IgD-negative memory B cell (primary cell): Measurements from ENCODE around the gene DGKZ. TPM values are rescaled to one million over a fixed set of nuclear protein-coding genes. Genes with fewer than 3 reads are reported as not detected.
A peak's percentile ranks its signal among the peaks of the same experiment; 100 is the strongest.

ENCODE experiments used
- H3K27ac Mint-ChIP-seq, 3 donors: one replicate each; pipeline ENCODE4 v1.8.0; 2020 to 2022; ENCODE audit warnings: mild to moderate bottlenecking in 3 of 3, mixed read lengths in 3 of 3, moderate library complexity in 1 of 3
- H3K27me3 Mint-ChIP-seq: one replicate; pipeline ENCODE4 v1.8.0; 2021; ENCODE audit warnings: mixed read lengths
- H3K36me3 Mint-ChIP-seq: one replicate; pipeline ENCODE4 v1.8.0; 2020; ENCODE audit warnings: mild to moderate bottlenecking, mixed read lengths
- H3K4me1 Mint-ChIP-seq, 3 donors: one replicate each; pipeline ENCODE4 v1.8.0; 2020 to 2022; ENCODE audit warnings: mixed read lengths in 3 of 3, mild to moderate bottlenecking in 1 of 3
- H3K4me3 Mint-ChIP-seq, 4 donors: one replicate each; pipeline ENCODE4 v1.8.0; 2020 to 2022; ENCODE audit warnings: mild to moderate bottlenecking in 4 of 4, mixed read lengths in 4 of 4, moderate library complexity in 3 of 4
- H3K9me3 Mint-ChIP-seq, 3 donors: one replicate each; pipeline ENCODE4 v1.8.0; 2020 to 2021; ENCODE audit warnings: mixed read lengths in 3 of 3, mild to moderate bottlenecking in 1 of 3
- polyA plus RNA-seq: library from polyadenylated mRNA; unstranded; fragments of 300-500 nt; fragmentation: Illumina TruSeq; gene quantifications from one replicate; pipeline ENCODE4 v1.2.3, GENCODE V29; 2021

The DGKZ gene
- polyA plus RNA-seq, 1 donor from 2014 or later = 9.0 TPM

DNA sequence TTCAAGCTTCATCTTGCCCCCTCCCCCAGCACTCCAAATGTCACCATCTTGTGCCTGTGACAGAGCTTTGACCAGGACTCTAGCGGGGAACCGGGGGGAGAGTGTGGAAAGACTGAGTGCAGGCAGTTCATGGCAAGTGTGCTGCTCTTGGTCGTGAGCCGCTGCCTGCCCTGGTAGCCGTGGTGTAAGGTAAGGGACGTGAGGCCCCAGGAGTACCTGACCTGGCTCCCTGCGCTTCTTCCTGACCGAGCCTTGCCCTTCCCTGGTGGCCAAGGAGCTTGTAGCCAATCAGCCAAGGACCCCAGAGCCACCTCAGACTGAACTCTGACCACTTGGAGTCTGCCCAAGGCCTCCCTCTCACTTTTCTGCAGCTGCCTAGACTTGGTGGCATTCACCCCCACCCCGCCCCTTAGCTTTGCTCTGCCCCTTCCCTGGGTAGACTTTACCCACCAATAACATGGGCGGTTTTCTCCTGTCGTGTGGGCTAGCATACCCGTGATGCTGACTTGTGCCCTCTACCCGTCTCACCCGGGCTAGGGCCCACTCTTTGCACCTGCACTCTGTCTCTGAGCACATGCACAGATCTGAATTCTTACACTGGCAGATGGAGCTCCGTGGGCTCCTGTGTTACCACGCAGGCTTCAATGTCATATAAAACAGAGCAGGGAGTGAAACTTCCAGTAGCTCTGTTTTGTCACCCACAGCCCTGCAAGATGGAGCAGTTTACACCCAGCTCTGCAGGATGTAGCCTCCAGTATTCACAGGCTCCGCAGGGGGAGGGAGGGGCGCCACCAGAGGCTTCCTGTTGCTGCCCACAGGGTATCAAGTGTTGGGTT is 1.5 kb downstream of the DGKZ start:
- no peaks in the 10 kb centered on the region for H3K9me3 Mint-ChIP-seq
- H3K4me3 Mint-ChIP-seq = peak overlapping the region; percentile 84 to 94 (median 90)
- peak overlapping the region; percentile 38 to 81 (median 73) for H3K27ac Mint-ChIP-seq
- H3K27me3 Mint-ChIP-seq = peaks cover 6% of the 10 kb centered on the region
- H3K4me1 Mint-ChIP-seq = peaks cover 31 to 44% (median 38%) of the 10 kb centered on the region in 3 donors
- no peaks in the 10 kb centered on the region for H3K36me3 Mint-ChIP-seq

- Mint-ChIP-seq H3K4me1 (peaks cover 24 to 35% (median 34%) of the 10 kb centered on the region in 3 donors), H3K4me3 (peak overlapping the region in 1 of 4 donors; percentile 34), H3K27me3 (no peaks in the 10 kb centered on the region), H3K36me3 (no peaks in the 10 kb centered on the region), H3K27ac (peak overlapping the region in 1 of 3 donors; percentile 68), H3K9me3 (no peaks in the 10 kb centered on the region)
Measured at GRCh38 chr11:46350695-46351094, 3.4 kb downstream of the DGKZ start.

DNA sequence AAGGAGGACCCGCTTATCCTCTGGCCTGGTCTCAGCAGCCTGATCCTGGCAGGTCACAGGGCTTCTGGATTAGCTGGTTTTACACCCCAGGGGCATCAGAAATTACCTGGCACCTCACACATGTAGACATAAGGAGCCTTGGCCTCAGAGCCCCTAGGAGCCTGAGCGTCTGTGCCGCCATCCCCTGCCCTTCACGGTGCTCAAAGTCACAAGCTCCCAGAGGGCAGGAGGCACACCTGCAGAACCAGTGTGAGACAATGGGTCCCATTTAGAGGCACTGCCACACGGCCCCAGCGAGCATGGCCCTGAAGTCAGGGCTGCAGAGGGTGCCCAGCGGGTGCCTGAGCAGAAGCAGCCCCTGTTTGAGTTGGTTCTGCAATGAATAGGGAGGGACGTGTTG is 3.9 kb downstream of the DGKZ start:
- H3K4me1 Mint-ChIP-seq = peaks cover 24 to 31% (median 30%) of the 10 kb centered on the region in 3 donors
- peak overlapping the region in 1 of 4 donors; percentile 59 for H3K4me3 Mint-ChIP-seq
- H3K9me3 Mint-ChIP-seq = no peaks in the 10 kb centered on the region
- H3K36me3 Mint-ChIP-seq = no peaks in the 10 kb centered on the region
- H3K27ac Mint-ChIP-seq = peak overlapping the region; percentile 13 to 68 (median 57)
- no peaks in the 10 kb centered on the region for H3K27me3 Mint-ChIP-seq

DNA sequence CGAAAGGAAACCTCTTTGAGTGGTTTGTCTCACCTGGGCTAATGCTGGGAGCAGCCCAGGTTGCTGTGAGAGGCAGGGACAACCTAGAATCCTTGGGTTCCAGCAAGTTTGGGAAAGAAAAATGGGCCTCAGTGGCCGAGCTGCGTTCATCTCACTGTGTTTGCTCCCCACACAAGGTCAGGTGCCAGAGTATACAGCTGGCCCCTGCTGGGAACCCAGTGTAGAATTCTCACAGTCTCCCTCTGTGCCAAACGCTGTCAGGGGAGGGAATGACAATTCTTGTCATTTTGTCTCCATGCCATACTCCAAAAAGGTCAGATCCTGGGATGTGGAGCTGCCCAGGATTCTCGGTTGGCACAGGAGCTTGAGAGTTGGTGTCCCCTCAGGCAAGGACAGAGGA is 4.3 kb downstream of the DGKZ start:
- H3K27ac Mint-ChIP-seq = peak overlapping the region in 1 of 3 donors; percentile 57
- H3K4me3 Mint-ChIP-seq = no peak overlapping the region
- H3K9me3 Mint-ChIP-seq = no peaks in the 10 kb centered on the region
- peaks cover 22 to 26% (median 26%) of the 10 kb centered on the region in 3 donors for H3K4me1 Mint-ChIP-seq
- no peaks in the 10 kb centered on the region for H3K36me3 Mint-ChIP-seq
- H3K27me3 Mint-ChIP-seq = no peaks in the 10 kb centered on the region

- no peaks in the 10 kb centered on the region for H3K36me3 Mint-ChIP-seq
- H3K9me3 Mint-ChIP-seq = no peaks in the 10 kb centered on the region
- peaks cover 21 to 24% (median 22%) of the 10 kb centered on the region in 3 donors for H3K4me1 Mint-ChIP-seq
- no peaks in the 10 kb centered on the region for H3K27me3 Mint-ChIP-seq
- peak overlapping the region in 1 of 3 donors; percentile 57 for H3K27ac Mint-ChIP-seq
- H3K4me3 Mint-ChIP-seq = peak overlapping the region in 2 of 4 donors; percentile 41 to 73
Measured at GRCh38 chr11:46352063-46352841, 5.0 kb downstream of the DGKZ start.

GRCh38 chr11:46353698-46354097 is 6.4 kb downstream of the DGKZ start:
- no peaks in the 10 kb centered on the region for H3K27me3 Mint-ChIP-seq
- H3K4me1 Mint-ChIP-seq = peaks cover 18 to 25% (median 19%) of the 10 kb centered on the region in 3 donors
- H3K27ac Mint-ChIP-seq = peak overlapping the region in 2 of 3 donors; percentile 50 to 53
- H3K9me3 Mint-ChIP-seq = no peaks in the 10 kb centered on the region
- no peak overlapping the region for H3K4me3 Mint-ChIP-seq
- no peaks in the 10 kb centered on the region for H3K36me3 Mint-ChIP-seq

GRCh38 chr11:46356924-46357482 is 9.7 kb downstream of the DGKZ start:
- H3K4me1 Mint-ChIP-seq = peaks cover 12 to 21% (median 16%) of the 10 kb centered on the region in 3 donors
- no peak overlapping the region for H3K4me3 Mint-ChIP-seq
- no peaks in the 10 kb centered on the region for H3K9me3 Mint-ChIP-seq
- no peaks in the 10 kb centered on the region for H3K27me3 Mint-ChIP-seq
- peak overlapping the region in 1 of 3 donors; percentile 50 for H3K27ac Mint-ChIP-seq
- H3K36me3 Mint-ChIP-seq = no peaks in the 10 kb centered on the region

- H3K4me3 Mint-ChIP-seq = peak overlapping the region in 1 of 4 donors; percentile 76
Measured at GRCh38 chr11:46357483-46357936, 10.2 kb downstream of the DGKZ start.

DNA sequence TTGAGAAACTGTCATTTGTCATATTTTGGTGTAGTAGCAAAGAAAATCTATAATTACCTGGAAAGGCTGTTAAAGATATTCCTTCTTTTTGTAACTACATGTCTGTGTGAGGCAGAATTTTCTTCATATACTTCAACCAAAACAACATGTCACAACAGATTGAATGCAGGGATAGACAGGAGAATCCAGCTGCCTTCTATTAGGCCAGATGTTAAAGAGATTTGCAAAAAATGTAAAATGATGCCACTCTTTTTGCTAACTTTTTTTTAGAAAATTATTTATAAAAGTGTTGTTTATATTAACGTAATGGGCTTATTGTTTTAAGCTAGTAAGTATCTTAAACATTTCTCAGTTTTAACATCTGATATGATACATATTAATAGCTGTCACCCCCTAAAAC is 12.7 kb downstream of the DGKZ start:
- Mint-ChIP-seq H3K4me1 (peaks cover 10 to 18% (median 11%) of the 10 kb centered on the region in 3 donors), H3K27me3 (no peaks in the 10 kb centered on the region), H3K27ac (no peak overlapping the region), H3K9me3 (no peaks in the 10 kb centered on the region), H3K36me3 (no peaks in the 10 kb centered on the region), H3K4me3 (peak overlapping the region in 1 of 4 donors; percentile 32)

More at GRCh38 chr11:46357483-46357936, 10.2 kb downstream of the DGKZ start:
- Mint-ChIP-seq H3K27me3 (no peaks in the 10 kb centered on the region), H3K36me3 (no peaks in the 10 kb centered on the region), H3K27ac (peak overlapping the region in 1 of 3 donors; percentile 23), H3K9me3 (no peaks in the 10 kb centered on the region), H3K4me1 (peaks cover 14 to 21% (median 19%) of the 10 kb centered on the region in 3 donors)

DNA sequence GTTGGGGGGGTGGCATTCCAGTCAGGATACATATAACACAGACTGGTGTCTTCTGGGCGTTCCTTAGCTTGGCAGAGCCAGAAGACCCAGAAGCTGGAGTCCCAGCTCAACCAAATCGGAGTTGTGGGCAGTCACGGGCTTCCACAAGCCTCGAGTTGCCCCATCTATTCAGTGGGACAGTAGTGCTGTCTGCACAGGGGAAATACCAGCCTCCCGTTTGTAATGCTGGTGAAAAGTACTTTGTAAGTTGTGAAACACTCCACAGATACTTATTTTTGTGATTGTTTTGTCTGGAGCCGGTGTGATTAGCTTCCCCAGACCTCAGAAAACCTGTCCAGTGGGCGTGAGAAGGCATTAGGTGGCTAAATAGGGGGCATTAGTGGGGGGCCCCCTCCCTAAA is 13.6 kb downstream of the DGKZ start:
- Mint-ChIP-seq H3K9me3 (no peaks in the 10 kb centered on the region), H3K4me1 (peaks cover 10 to 18% (median 11%) of the 10 kb centered on the region in 3 donors), H3K4me3 (peak overlapping the region; percentile 77 to 92 (median 84)), H3K36me3 (no peaks in the 10 kb centered on the region), H3K27me3 (no peaks in the 10 kb centered on the region), H3K27ac (peak overlapping the region in 2 of 3 donors; percentile 16 to 86)

GRCh38 chr11:46361283-46362155 is 14.3 kb downstream of the DGKZ start:
- Mint-ChIP-seq H3K36me3 (no peaks in the 10 kb centered on the region), H3K9me3 (no peaks in the 10 kb centered on the region), H3K27ac (peak overlapping the region in 2 of 3 donors; percentile 16 to 86), H3K4me3 (peak overlapping the region; percentile 77 to 92 (median 84)), H3K27me3 (no peaks in the 10 kb centered on the region), H3K4me1 (peaks cover 10 to 16% (median 11%) of the 10 kb centered on the region in 3 donors)

GRCh38 chr11:46362156-46363030 is 15.1 kb downstream of the DGKZ start:
- peaks cover 11 to 13% (median 12%) of the 10 kb centered on the region in 3 donors for H3K4me1 Mint-ChIP-seq

DNA sequence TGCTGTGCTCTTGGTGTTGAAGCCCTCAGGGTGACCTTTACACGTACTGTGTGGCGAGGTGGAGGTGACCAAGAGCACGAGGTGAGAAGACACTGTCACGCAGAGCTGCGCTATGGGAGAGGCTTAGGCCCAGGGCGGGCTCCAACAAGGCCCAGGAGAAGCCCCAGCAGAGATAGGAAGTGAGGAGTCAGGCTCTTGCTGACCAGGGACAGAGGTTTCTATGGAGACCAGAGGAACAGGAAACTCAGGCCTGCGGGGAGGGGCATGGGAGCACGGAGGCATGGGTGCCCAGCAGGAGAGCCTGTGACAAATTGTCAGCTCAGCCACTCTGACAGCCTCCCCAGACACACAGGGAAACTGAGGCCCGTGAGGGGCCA is 15.8 kb downstream of the DGKZ start:
- Mint-ChIP-seq H3K27ac (no peak overlapping the region), H3K9me3 (no peaks in the 10 kb centered on the region), H3K27me3 (no peaks in the 10 kb centered on the region), H3K4me3 (peak overlapping the region in 1 of 4 donors; percentile 45), H3K4me1 (peaks cover 11% of the 10 kb centered on the region in 3 donors), H3K36me3 (no peaks in the 10 kb centered on the region)

More at GRCh38 chr11:46362156-46363030, 15.1 kb downstream of the DGKZ start:
- H3K9me3 Mint-ChIP-seq = no peaks in the 10 kb centered on the region
- H3K4me3 Mint-ChIP-seq = peak overlapping the region in 1 of 4 donors; percentile 60
- no peak overlapping the region for H3K27ac Mint-ChIP-seq
- no peaks in the 10 kb centered on the region for H3K36me3 Mint-ChIP-seq
- no peaks in the 10 kb centered on the region for H3K27me3 Mint-ChIP-seq
